Ishikawa (cell line): ENCODE measurements around the gene RGS6.

Experiments used
- CEBPB ChIP-seq: IDR thresholded peaks from 2 replicates; pipeline ENCODE4 v1.6.1; 2012
- CREB1 ChIP-seq: IDR thresholded peaks from 2 replicates; pipeline ENCODE4 v1.6.1; 2012; ENCODE audit warnings: low read depth
- EGR1 ChIP-seq: IDR thresholded peaks from 2 replicates; pipeline ENCODE4 v1.6.1; 2012
- EP300 ChIP-seq: IDR thresholded peaks from 2 replicates; pipeline ENCODE4 v1.6.1; 2012; ENCODE audit warnings: borderline replicate concordance
- FOXM1 ChIP-seq: IDR thresholded peaks from 2 replicates; pipeline ENCODE4 v1.6.1; 2012; ENCODE audit warnings: low read depth, borderline replicate concordance
- MAX ChIP-seq: IDR thresholded peaks from 2 replicates; pipeline ENCODE4 v1.6.1; 2012
- NFIC ChIP-seq: IDR thresholded peaks from 2 replicates; pipeline ENCODE4 v1.6.1; 2012
- RAD21 ChIP-seq: IDR thresholded peaks from 2 replicates; pipeline ENCODE4 v1.6.1; 2012; ENCODE audit warnings: low read depth
- REST ChIP-seq: IDR thresholded peaks from 2 replicates; pipeline ENCODE4 v1.6.1; 2012; ENCODE audit warnings: low read depth, mild to moderate bottlenecking
- TAF1 ChIP-seq: IDR thresholded peaks from 2 replicates; pipeline ENCODE4 v1.6.1; 2012; ENCODE audit warnings: low read depth, mild to moderate bottlenecking
- TCF12 ChIP-seq: IDR thresholded peaks from 2 replicates; pipeline ENCODE4 v1.6.1; 2012; ENCODE audit warnings: low read depth
- TEAD4 ChIP-seq: IDR thresholded peaks from 2 replicates; pipeline ENCODE4 v1.6.1; 2012
- USF1 ChIP-seq: IDR thresholded peaks from 2 replicates; pipeline ENCODE4 v1.6.1; 2012
- YY1 ChIP-seq: IDR thresholded peaks from 2 replicates; pipeline ENCODE4 v1.6.1; 2012; ENCODE audit warnings: low read depth
- ZBTB7A ChIP-seq: IDR thresholded peaks from 2 replicates; pipeline ENCODE4 v1.6.1; 2012; ENCODE audit warnings: low read depth

RGS6 gene

GRCh38 chr14:72479461-72479931 is 547.3 kb downstream of the RGS6 start:
- TF ChIP-seq NFIC: peak; percentile 43; the same call in 1 of the 2 replicates
- no peak for TF ChIP-seq EGR1

GRCh38 chr14:72480464-72481243 is 548.4 kb downstream of the RGS6 start:
- no peak for TF ChIP-seq NFIC
- TF ChIP-seq TEAD4: no peak
- TF ChIP-seq EGR1: no peak
- TF ChIP-seq ZBTB7A: no peak
- TF ChIP-seq REST: no peak
- TF ChIP-seq CREB1: no peak
- TF ChIP-seq RAD21: no peak
- no peak for TF ChIP-seq TCF12
- TF ChIP-seq USF1: no peak
- no peak for TF ChIP-seq CEBPB
- no peak for TF ChIP-seq TAF1
- TF ChIP-seq YY1: no peak
- TF ChIP-seq MAX: no peak
- TF ChIP-seq FOXM1: no peak
- no peak for TF ChIP-seq EP300

GRCh38 chr14:72483311-72483710 is 551.1 kb downstream of the RGS6 start:
- TF ChIP-seq TCF12 (no peak), RAD21 (no peak), EGR1 (no peak)

- TF ChIP-seq CREB1 (no peak), TAF1 (no peak), CEBPB (no peak), FOXM1 (no peak), REST (no peak), USF1 (no peak), TEAD4 (no peak), YY1 (no peak), EP300 (no peak), ZBTB7A (no peak), TCF12 (no peak), MAX (no peak), NFIC (no peak), RAD21 (no peak), EGR1 (no peak)
Measured at GRCh38 chr14:72485695-72486094, 553.5 kb downstream of the RGS6 start.

GRCh38 chr14:72488514-72488913 is 556.3 kb downstream of the RGS6 start:
- no peak for TF ChIP-seq EP300
- no peak for TF ChIP-seq CEBPB
- no peak for TF ChIP-seq USF1
- no peak for TF ChIP-seq FOXM1
- no peak for TF ChIP-seq CREB1
- TF ChIP-seq TEAD4: no peak
- no peak for TF ChIP-seq MAX
- no peak for TF ChIP-seq ZBTB7A
- no peak for TF ChIP-seq TCF12
- no peak for TF ChIP-seq TAF1
- TF ChIP-seq RAD21: no peak
- TF ChIP-seq NFIC: no peak
- TF ChIP-seq EGR1: no peak
- TF ChIP-seq REST: no peak
- no peak for TF ChIP-seq YY1
